DOHH2 (cell line): ENCODE data around the gene RTN3.

Source experiments
- EZH2phosphoT487 ChIP-seq: fragments of 200-600 bp; sonication (generic); IDR thresholded peaks from 2 replicates; pipeline ENCODE4 v1.6.1; 2017; ENCODE audit warnings: borderline replicate concordance, mild to moderate bottlenecking, antibody characterized with exemption, low read length, moderate library complexity, mixed read lengths
- TF ChIP-seq, protein P1 (sequence below): fragments of 200-600 bp; sonication (generic); IDR thresholded peaks from one replicate; pipeline ENCODE4 v1.5.1; 2014; ENCODE audit warnings: antibody characterized with exemption, mild to moderate bottlenecking, low read depth, low read length; ENCODE audit not compliant: poor library complexity, severe bottlenecking

DNA sequence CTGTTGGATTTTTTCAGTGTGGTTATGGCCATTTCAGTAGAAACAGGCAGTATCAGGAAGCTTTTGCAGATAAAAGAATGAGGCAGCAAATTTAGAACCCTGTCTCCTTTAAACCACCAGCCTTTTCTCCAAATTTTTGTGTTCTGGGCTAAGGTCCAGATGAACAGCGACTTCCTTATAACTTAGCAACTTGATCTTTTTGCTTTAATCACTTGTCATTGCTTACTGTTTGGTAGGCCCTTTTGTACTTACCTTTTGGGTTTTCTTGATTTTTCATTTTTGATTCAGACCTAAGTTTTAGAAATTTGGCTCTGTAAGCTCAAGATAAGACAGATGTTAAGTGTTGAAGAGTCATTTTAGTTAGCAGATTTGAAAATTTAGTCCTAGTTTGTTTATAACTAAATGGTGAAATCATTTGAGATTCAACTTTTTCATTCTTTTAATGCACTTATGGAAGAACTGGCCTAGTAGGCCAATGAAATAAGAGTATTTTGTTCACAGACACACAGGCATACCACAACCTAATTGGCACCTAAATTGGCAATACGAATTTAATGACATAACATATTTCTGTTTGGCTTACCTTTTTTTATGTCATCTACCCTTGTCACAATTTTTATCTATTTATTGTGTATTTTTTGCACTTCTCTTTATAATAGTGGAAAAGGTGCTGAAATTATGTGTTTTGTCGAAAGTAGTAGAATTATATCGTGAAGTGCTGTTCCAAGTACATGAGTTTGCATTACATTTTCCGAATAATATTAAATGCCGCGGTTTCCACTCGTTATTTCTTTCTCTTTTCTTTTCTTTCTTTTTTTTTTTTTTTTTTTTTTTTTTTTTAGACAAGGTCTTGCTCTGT, 2.1 kb downstream of the RTN3 start:
- TF ChIP-seq, protein P1, sequence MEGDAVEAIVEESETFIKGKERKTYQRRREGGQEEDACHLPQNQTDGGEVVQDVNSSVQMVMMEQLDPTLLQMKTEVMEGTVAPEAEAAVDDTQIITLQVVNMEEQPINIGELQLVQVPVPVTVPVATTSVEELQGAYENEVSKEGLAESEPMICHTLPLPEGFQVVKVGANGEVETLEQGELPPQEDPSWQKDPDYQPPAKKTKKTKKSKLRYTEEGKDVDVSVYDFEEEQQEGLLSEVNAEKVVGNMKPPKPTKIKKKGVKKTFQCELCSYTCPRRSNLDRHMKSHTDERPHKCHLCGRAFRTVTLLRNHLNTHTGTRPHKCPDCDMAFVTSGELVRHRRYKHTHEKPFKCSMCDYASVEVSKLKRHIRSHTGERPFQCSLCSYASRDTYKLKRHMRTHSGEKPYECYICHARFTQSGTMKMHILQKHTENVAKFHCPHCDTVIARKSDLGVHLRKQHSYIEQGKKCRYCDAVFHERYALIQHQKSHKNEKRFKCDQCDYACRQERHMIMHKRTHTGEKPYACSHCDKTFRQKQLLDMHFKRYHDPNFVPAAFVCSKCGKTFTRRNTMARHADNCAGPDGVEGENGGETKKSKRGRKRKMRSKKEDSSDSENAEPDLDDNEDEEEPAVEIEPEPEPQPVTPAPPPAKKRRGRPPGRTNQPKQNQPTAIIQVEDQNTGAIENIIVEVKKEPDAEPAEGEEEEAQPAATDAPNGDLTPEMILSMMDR, result no peak
- TF ChIP-seq EZH2phosphoT487, result no peak
